HG03159 (cell line): ENCODE measurements around the gene PPP1R3A.

Source experiments
- ATAC-seq: cut with Tn5 transposase; IDR thresholded peaks from one replicate; pipeline ENCODE4 v1.9.1; 2021; ENCODE audit warnings: mild to moderate bottlenecking, moderate library complexity; ENCODE audit not compliant: unreplicated experiment

Gene PPP1R3A

DNA sequence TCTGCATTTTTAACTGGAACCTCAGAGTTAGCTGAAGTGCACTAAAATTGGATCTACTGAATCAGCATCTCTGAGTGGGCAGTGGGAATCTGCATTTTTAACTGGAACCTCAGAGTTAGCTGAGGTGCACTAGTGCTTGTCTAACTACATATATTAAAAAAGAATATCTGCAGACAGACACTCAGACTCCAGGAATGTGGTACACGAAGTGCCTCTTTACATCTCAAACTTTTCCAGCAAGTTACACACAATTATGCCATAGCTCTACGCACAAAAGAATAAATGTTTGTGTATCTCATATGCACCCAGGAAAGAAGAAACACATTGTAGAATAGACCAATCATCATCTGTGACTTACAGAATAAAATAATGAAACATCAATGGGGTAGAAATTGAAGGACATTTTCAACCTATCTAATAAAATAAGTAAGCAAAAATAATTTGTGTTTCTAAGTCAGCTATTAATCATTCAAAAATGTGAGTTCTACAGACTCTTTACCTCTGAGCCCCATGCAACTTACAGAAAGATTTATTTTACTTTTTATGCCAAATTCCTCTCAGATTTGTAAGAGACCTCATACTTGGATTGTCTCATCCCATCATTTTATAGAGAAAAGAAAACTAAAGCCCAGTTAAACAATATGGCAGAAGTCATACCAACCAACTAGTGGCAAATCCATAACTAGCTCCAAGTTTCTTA lies 28.3 kb downstream of the PPP1R3A start:
- ATAC-seq, result no peak

DNA sequence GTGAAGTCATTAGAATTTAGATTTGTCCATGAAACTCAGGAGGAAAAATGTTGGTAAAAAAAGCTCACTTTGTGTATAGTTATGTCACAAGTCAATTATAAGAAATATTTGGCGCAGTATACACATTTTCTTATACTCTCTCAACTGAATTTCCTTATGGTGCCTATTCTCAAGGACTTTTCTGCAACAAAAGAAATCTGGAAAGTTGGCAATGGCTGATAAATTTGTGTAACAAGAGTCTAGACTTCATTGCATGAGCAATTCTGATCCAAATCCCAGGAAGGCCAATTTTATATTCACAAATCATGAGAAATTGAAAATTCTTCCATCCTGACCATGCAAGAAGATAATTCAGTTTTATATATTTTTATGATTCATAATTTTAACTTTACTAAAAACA lies 35.7 kb downstream of the PPP1R3A start:
- no peak for ATAC-seq

- no peak for ATAC-seq
Measured at GRCh38 chr7:113880559-113880958, 38.2 kb downstream of the PPP1R3A start.

- no peak for ATAC-seq
Measured at GRCh38 chr7:113878394-113878992, 40.3 kb downstream of the PPP1R3A start.

DNA sequence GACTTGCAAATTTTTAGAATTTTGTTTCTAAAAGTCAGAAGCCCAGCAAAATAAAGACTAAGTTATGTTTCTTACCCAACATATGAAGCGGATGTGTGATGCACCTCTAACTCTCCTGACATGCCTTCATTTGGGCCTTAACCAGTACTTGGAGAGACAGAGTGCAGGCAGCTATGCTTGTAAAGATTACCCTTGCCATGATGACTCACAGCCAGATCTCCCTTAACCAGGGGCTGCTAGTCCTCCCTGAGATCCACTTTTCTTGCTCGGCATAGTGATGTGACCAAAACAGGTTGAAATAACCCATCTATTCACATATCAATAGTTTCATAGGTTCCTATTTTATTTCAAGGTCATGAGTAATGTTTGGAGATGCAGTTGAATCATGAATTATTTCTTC lies 43.6 kb downstream of the PPP1R3A start:
- ATAC-seq, result no peak

DNA sequence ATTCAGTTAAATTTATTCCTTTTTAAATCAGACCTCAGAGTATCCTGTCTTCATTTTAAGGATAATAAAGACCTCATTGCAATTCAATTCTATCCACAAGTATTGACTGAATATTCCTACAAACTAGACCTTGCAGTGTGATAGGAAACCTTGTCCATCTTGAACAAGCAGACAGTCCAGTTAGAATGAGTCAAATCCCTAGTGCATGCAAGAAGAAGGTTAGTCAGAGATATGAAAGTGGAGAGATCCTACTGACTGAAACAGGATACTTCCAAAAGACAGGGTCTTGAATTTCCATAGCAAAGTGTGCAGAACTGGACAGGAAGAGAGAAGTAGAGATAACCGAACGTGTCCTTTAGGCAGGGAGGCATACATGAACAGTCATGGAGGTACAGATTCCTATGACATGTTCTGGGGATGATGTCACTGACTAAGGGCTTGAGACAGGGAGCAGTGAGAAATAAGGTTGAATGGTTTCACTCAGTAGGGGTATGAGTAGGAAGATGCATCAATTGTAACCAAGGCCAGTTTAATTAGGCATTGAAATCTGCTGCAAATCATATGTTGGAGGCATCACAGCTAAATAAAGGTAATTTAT lies 45.2 kb downstream of the PPP1R3A start:
- ATAC-seq, result no peak

- no peak for ATAC-seq
Measured at GRCh38 chr7:113872981-113873380, 45.8 kb downstream of the PPP1R3A start.

DNA sequence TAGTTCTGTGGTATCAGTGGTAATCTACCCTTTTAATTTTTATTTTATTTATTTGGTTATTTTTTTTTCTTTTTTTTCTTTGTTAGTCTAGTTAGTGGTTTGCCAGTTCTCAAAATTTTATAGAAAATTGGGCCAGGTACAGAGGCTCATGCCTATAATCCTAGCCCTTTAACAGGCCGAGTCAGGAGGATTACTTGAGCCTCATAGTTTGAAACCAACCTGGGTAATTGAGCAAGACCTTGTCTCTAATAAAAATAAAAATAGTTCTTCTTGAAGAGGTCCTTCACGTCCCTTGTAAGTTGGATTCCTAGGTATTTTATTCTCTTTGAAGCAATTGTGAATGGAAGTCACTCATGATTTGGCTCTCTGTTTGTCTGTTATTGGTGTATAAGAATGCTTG lies 51.5 kb downstream of the PPP1R3A start:
- ATAC-seq, result no peak

DNA sequence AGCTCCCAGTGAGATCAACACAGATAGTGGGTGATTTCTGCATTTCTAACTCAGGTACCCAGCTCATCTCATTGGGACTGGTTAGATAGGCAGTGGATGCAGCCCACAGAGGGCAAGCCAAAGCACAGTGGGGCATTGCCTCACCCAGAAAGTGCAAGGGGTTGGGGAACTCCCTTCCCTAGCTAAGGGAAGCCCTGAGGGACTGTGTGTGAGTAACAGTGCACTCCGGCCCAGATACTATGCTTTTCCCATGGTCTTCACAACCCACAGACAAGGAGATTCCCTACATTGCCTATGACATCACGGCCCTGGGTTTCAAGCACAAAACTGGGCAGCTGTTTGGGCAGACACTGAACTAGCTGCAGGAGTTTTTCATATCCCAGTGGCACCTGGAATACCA lies 62.8 kb downstream of the PPP1R3A start:
- no peak for ATAC-seq

- no peak for ATAC-seq
Measured at GRCh38 chr7:113840954-113841353, 77.9 kb downstream of the PPP1R3A start.

- no peak for ATAC-seq
Measured at GRCh38 chr7:113835367-113835766, 83.4 kb downstream of the PPP1R3A start.

- no peak for ATAC-seq
Measured at GRCh38 chr7:113832196-113832745, 86.5 kb downstream of the PPP1R3A start.

DNA sequence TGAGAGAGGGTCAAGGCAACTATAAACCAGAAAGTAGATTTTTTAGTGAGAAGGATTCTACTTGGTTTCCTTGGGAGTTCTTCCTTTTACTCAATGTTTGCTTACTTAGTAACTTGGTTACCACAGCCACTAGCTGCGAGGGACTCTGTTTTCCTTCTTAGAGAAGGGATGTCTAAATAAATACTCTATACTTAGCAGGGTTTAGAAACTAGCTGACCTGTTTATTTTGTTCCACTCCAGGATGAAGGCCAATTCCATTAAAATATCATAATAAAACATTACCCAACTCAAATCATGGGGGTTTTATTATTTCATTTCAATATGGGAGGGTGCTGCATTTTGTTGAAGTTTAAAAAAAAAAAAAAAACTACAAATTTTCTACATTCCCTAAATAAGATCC lies 87.3 kb downstream of the PPP1R3A start:
- ATAC-seq, result no peak

GRCh38 chr7:113828581-113828980 lies 90.2 kb downstream of the PPP1R3A start:
- no peak for ATAC-seq
